Right lobe of liver (tissue), 6 donors: Measurements from ENCODE around the gene PTN. TPM values are rescaled to one million over a fixed set of nuclear protein-coding genes. Genes with fewer than 3 reads are reported as not detected.
"Not testable (repeated sequence)": the region's sequence is repeated elsewhere in the genome, so short reads cannot be mapped to it uniquely, and the experiment has no call there.

Experiments
- ATAC-seq, 4 donors: fragments of 200-7000 bp; cut with Tn5 transposase; one replicate each; pipeline ENCODE4 v1.9.1; 2020; ENCODE audit warnings: mild to moderate bottlenecking in 4 of 4, moderate library complexity in 4 of 4
- DNase-seq, 3 donors: peaks; one replicate each; pipeline ENCODE4 v3.0.0-alpha.2; 2020
- H3K27ac ChIP-seq, 3 donors: fragments of 200-600 bp; one replicate each; pipeline ENCODE4 v1.8.0; 2022
- H3K27me3 ChIP-seq, 2 donors: fragments of 200-600 bp; one replicate each; pipeline ENCODE4 v1.8.0; 2022
- H3K36me3 ChIP-seq, 4 donors: fragments of 200-600 bp; sonication (generic) in 1 of 4; one replicate each; pipeline versions ENCODE4 v1.5.1 to v1.8.0; 2017 to 2022; ENCODE audit warnings: control low read depth in 1 of 4
- H3K4me1 ChIP-seq, 4 donors: fragments of 200-600 bp; sonication (generic) in 1 of 4; one replicate each; pipeline versions ENCODE4 v1.5.1 to v1.8.0; 2017 to 2022; ENCODE audit warnings: control low read depth in 1 of 4
- H3K4me3 ChIP-seq, 3 donors: fragments of 200-600 bp; one replicate each; pipeline ENCODE4 v1.8.0; 2022
- H3K9me3 ChIP-seq, 4 donors: fragments of 200-600 bp; sonication (generic) in 1 of 4; one replicate each; pipeline versions ENCODE4 v1.5.1 to v1.8.0; 2017 to 2022; ENCODE audit warnings: control low read depth in 1 of 4
- POLR2A ChIP-seq: fragments of 450-650 bp; IDR thresholded peaks from one replicate; pipeline ENCODE4 v1.6.1; 2017; ENCODE audit warnings: antibody characterized with exemption, mild to moderate bottlenecking
- WGBS: methylation state at CpG from one replicate; pipeline ENCODE4 v1.1.6; 2018; ENCODE audit warnings: low coverage, low lambda C conversion rate; ENCODE audit not compliant: insufficient coverage; ENCODE audit errors: missing lambda C conversion rate; 5-methylcytosine and 5-hydroxymethylcytosine counted together
- intact Hi-C, 2 donors: fragments of 100-400 bp; cut with DNase I; formaldehyde crosslinking; loops; one replicate each; pipeline versions ENCODE4 v1.11.2 to v1.14.1; 2022
- total RNA-seq, 6 experiments: library from RNA; depleted of rRNA in 2 of 6; stranded (reverse); fragments of >200 nt in 2 of 6; fragmentation: NEBNext Ultra II Directional in 3 of 6; extraction: Animal tissue kit (Norgen Biotek cat#: 25700) in 3 of 6; gene quantifications; one replicate each; pipeline versions ENCODE4 v1.1.0 to v1.2.4, GENCODE V29; 2016 to 2023
- TF ChIP-seq, protein P1 (sequence below), 4 donors: fragments of 200-600 bp in 3 of 4; fragments of 450-650 bp in 1 of 4; IDR thresholded peaks; one replicate each; pipeline versions ENCODE4 v1.5.1 to v1.8.0; 2016 to 2022; ENCODE audit warnings: antibody characterized with exemption in 4 of 4, mild to moderate bottlenecking in 2 of 4
- donor health status: DM: no; HTN: yes; CAD: no.
- donor health status: DM: no; HTN: no; CAD: no.
- donor health status: DM: no; HTN: no; CAD: no.
- donor health status: DM: no; HTN: yes; CAD: no.
- donor health status: DM: no; HTN: yes; CAD: no.

PTN gene
- total RNA-seq, 6 experiments from 2014 or later, result 0.31 to 1.7 (median 0.89) TPM

DNA sequence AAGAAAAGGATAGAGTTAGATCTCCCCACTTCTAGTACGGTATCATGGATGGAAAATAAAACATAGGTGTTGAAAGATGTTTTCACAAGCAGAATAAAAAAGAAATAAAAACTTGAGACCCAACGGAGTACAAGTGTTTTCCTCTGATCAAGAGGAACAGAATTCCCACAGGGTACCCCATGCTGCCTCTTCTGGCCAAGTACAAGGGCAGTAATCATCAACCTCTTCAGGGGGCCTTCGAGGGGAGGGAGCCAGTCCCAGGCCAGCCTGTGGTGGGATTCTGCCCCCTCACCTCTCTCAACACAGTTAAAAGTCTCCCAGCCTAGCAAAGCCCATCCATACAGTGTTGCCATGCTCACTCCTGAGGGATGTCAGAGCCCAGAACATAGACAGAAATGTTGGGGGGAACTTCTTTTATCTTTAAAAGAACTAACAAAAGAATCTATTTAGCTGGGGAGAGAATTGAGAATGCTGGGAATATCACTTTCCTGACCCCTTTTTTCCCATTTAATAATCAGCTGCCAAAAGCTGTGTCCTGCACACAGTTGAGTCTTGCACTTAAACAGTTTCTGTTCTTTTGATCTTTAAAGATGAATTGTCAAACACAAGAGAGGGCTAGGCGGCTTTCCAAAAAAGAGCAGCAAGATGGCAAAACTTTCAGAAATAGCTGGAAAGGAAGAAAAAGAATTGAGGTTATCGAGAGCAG lies 101.7 kb downstream of the PTN start:
- H3K9me3 ChIP-seq, result no peaks in the 10 kb centered on the region
- DNase-seq (no peak), ATAC-seq (no peak)
- peaks cover 0 to 4% (median 0%) of the 10 kb centered on the region in 4 donors for H3K4me1 ChIP-seq
- H3K27me3 ChIP-seq, result no peaks in the 10 kb centered on the region
- H3K36me3 ChIP-seq, result no peaks in the 10 kb centered on the region
- H3K4me3 ChIP-seq, result no peak overlapping the region
- intact Hi-C loops, result no loop called here
- WGBS, result 81% methylated on average over 4 of the region's 5 CpGs
- H3K27ac ChIP-seq, result no peak overlapping the region
- TF ChIP-seq, protein P1, sequence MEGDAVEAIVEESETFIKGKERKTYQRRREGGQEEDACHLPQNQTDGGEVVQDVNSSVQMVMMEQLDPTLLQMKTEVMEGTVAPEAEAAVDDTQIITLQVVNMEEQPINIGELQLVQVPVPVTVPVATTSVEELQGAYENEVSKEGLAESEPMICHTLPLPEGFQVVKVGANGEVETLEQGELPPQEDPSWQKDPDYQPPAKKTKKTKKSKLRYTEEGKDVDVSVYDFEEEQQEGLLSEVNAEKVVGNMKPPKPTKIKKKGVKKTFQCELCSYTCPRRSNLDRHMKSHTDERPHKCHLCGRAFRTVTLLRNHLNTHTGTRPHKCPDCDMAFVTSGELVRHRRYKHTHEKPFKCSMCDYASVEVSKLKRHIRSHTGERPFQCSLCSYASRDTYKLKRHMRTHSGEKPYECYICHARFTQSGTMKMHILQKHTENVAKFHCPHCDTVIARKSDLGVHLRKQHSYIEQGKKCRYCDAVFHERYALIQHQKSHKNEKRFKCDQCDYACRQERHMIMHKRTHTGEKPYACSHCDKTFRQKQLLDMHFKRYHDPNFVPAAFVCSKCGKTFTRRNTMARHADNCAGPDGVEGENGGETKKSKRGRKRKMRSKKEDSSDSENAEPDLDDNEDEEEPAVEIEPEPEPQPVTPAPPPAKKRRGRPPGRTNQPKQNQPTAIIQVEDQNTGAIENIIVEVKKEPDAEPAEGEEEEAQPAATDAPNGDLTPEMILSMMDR (IDR thresholded peaks at IDR 0.05), result no peak
- TF ChIP-seq POLR2A, result no peak

DNA sequence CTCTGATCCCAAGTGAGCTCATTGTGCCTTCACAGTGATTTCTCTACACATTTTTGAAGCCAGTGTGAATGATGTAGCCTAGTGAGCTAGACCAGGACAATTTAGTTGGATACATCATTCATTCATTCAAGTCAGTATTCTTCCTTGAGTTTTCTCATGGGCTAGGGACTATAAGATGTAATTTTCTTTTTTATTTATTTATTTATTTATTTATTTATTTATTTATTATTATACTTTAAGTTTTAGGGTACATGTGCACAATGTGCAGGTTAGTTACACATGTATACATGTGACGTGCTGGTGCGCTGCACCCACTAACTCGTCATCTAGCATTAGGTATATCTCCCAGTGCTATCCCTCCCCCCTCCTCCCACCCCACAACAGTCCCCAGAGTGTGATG lies 104.3 kb downstream of the PTN start:
- H3K4me1 ChIP-seq, H3K4me3 ChIP-seq, H3K27ac ChIP-seq, ATAC-seq, DNase-seq, H3K9me3 ChIP-seq, H3K36me3 ChIP-seq, H3K27me3 ChIP-seq, intact Hi-C loops: not testable (repeated sequence)
- 92% methylated on average over 3 of the region's 3 CpGs for WGBS

DNA sequence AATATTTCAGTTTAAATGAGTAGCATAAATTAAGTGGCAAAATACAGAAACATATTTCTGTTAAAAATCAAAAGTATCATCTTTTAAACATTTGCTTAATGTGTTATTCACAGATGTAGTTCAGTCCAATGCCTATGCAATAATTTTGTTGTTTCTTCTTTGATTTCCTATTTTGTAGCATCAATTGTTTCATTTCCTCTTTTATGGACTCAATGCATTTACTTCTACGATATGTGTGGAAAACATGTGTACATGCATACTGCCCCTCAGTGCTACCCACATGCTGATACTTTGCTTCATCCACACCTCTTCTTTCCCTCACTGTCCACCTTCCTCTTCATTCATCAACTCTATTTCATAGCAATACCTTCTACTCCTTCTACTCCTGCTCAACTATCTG lies 108.1 kb downstream of the PTN start:
- ATAC-seq, result no peak
- Histone ChIP-seq H3K27me3 (no peaks in the 10 kb centered on the region), H3K36me3 (no peaks in the 10 kb centered on the region), H3K4me1 (no peaks in the 10 kb centered on the region), H3K27ac (no peak overlapping the region), H3K4me3 (no peak overlapping the region), H3K9me3 (no peaks in the 10 kb centered on the region)
- WGBS, result 93% methylated on average over 1 of the region's 1 CpG
- DNase-seq, result no peak
- TF ChIP-seq POLR2A, result no peak
- TF ChIP-seq, protein P1 (IDR thresholded peaks at IDR 0.05), result no peak
- intact Hi-C loops, result no loop called here

- H3K4me3 ChIP-seq, result no peak overlapping the region
- TF ChIP-seq, protein P1 (IDR thresholded peaks at IDR 0.05), result no peak
- no peak for TF ChIP-seq POLR2A
- no peak for DNase-seq
- intact Hi-C loops, result no loop called here
- no peaks in the 10 kb centered on the region for H3K9me3 ChIP-seq
- no peaks in the 10 kb centered on the region for H3K27me3 ChIP-seq
- H3K27ac ChIP-seq, result no peak overlapping the region
- H3K4me1 ChIP-seq, result no peaks in the 10 kb centered on the region
- ATAC-seq, result no peak
- H3K36me3 ChIP-seq, result no peaks in the 10 kb centered on the region
- 44% methylated on average over 2 of the region's 2 CpGs for WGBS
Measured at GRCh38 chr7:137231167-137231566, 112.4 kb downstream of the PTN start.

DNA sequence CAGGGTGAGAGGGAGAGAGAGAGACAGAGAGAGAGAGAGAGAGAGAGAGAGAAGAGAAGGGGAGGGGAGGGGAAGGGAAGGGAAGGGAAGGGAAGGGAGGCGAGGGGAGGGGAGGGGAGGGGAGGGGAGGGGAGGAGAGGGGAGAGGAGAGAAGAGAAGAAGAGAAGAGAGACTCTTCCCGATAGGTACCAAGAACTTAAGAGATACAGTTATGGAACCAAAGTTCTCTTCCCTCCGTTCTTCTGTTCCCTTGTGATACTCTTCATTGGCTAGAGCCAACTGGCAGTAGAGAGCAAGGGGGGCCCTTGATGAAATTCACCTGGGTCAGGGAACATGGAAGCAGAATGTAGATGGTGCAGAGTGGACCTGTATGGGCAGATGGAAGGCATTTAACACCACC lies 122.1 kb downstream of the PTN start:
- DNase-seq, result no peak
- Histone ChIP-seq H3K9me3 (no peaks in the 10 kb centered on the region), H3K27ac (no peak overlapping the region), H3K4me1 (no peaks in the 10 kb centered on the region), H3K27me3 (no peaks in the 10 kb centered on the region), H3K36me3 (no peaks in the 10 kb centered on the region), H3K4me3 (no peak overlapping the region)
- ATAC-seq, result no peak
- intact Hi-C loops, result no loop called here
- 70% methylated on average over 2 of the region's 3 CpGs for WGBS
- no peak for TF ChIP-seq POLR2A
